ENCODE measurements around the gene C10orf62.

DNA sequence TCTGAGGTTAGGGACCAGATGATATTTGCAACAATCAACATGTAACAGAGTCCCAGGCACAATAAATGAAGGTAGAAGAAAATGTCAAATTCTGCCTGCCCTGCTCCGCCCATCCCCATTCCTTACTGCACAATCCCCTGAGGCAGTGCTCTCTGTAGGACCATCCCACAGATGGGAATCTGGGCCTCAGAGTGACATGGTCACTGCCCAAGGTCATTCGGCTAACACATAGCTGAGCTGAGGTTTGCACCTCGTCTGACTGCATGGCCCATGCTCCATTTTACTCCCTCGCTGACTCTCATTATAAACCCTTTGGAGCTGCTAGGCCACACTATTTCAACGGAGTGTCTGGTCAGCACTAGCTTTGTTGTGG is 4.1 kb upstream of the C10orf62 start:
- no peak for TF ChIP-seq POLR2A (IDR thresholded peaks at IDR 0.05)
- TF ChIP-seq, protein P1, sequence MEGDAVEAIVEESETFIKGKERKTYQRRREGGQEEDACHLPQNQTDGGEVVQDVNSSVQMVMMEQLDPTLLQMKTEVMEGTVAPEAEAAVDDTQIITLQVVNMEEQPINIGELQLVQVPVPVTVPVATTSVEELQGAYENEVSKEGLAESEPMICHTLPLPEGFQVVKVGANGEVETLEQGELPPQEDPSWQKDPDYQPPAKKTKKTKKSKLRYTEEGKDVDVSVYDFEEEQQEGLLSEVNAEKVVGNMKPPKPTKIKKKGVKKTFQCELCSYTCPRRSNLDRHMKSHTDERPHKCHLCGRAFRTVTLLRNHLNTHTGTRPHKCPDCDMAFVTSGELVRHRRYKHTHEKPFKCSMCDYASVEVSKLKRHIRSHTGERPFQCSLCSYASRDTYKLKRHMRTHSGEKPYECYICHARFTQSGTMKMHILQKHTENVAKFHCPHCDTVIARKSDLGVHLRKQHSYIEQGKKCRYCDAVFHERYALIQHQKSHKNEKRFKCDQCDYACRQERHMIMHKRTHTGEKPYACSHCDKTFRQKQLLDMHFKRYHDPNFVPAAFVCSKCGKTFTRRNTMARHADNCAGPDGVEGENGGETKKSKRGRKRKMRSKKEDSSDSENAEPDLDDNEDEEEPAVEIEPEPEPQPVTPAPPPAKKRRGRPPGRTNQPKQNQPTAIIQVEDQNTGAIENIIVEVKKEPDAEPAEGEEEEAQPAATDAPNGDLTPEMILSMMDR (IDR thresholded peaks at IDR 0.05), result no peak

Measured in lower leg skin (tissue), 3 donors.